Testis (tissue), 2 donors: ENCODE data around the gene CYB5R4.

Source experiments
- CTCF ChIP-seq, 3 experiments: fragments of 450-650 bp in 2 of 3; fragments of 200-600 bp in 1 of 3; sonication (generic) in 1 of 3; IDR thresholded peaks; one replicate each; pipeline ENCODE4 v1.5.1; 2016 to 2019; ENCODE audit warnings: antibody characterized with exemption in 3 of 3, mild to moderate bottlenecking in 2 of 3, moderate library complexity in 1 of 3
- POLR2A ChIP-seq: fragments of 450-650 bp; IDR thresholded peaks from one replicate; pipeline ENCODE4 v1.6.1; 2017; ENCODE audit warnings: antibody characterized with exemption, mild to moderate bottlenecking, moderate library complexity

DNA sequence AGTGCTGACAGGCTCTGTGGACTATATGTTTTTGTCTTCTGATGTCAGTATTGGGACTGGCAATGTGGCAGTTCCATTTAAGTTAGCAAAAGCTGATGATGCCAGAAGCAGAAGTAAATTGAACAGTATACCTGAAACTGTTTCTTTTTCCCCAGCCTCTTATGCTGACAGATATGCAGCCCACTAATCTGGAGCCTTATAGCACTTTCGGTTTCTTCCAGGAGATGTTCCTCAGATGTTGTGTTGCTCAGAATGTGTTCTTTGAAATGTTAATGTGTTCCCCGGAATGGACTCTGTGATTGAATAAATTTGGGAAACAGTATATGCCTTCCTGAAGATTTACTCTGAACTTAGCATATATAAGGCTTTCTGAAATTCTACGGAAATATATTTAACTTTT, 93.3 kb downstream of the CYB5R4 start:
- TF ChIP-seq CTCF (IDR thresholded peaks at IDR 0.05) (no peak), POLR2A (no peak)
